HEK293 (cell line): ENCODE results near the gene WDR88.

Experiments
- BCL11A ChIP-seq: fragments of 450-650 bp; formaldehyde crosslinking; IDR thresholded peaks from 2 replicates; pipeline ENCODE4 v1.5.1; 2016; ENCODE audit warnings: low read depth, missing biosample characterization, missing genetic modification characterization
- EGR2 ChIP-seq: fragments of 450-650 bp; formaldehyde crosslinking; IDR thresholded peaks from 2 replicates; pipeline ENCODE4 v1.5.1; 2016; ENCODE audit warnings: low read depth, missing biosample characterization, missing genetic modification characterization
- KLF1 ChIP-seq: fragments of 450-650 bp; formaldehyde crosslinking; IDR thresholded peaks from 2 replicates; pipeline ENCODE4 v1.5.1; 2016; ENCODE audit warnings: missing biosample characterization, missing genetic modification characterization
- MZF1 ChIP-seq: fragments of 450-650 bp; formaldehyde crosslinking; IDR thresholded peaks from 2 replicates; pipeline ENCODE4 v1.5.1; 2017; ENCODE audit warnings: missing biosample characterization, missing genetic modification characterization, borderline replicate concordance
- PRDM6 ChIP-seq: fragments of 450-650 bp; formaldehyde crosslinking; IDR thresholded peaks from 2 replicates; pipeline ENCODE4 v1.5.1; 2017; ENCODE audit warnings: missing biosample characterization, missing genetic modification characterization
- RBAK ChIP-seq: fragments of 450-650 bp; formaldehyde crosslinking; IDR thresholded peaks from 2 replicates; pipeline ENCODE4 v1.5.1; 2016; ENCODE audit warnings: missing biosample characterization, missing genetic modification characterization
- YY2 ChIP-seq: fragments of 450-650 bp; formaldehyde crosslinking; IDR thresholded peaks from 2 replicates; pipeline ENCODE4 v1.5.1; 2016; ENCODE audit warnings: missing biosample characterization, missing genetic modification characterization
- ZBTB17 ChIP-seq: fragments of 450-650 bp; formaldehyde crosslinking; IDR thresholded peaks from 2 replicates; pipeline ENCODE4 v1.5.1; 2016; ENCODE audit warnings: missing biosample characterization, missing genetic modification characterization
- ZBTB26 ChIP-seq: fragments of 450-650 bp; formaldehyde crosslinking; optimal IDR thresholded peaks from 2 replicates; pipeline ENCODE3; 2016; ENCODE audit warnings: missing biosample characterization, mild to moderate bottlenecking, missing genetic modification characterization
- ZNF10 ChIP-seq: fragments of 450-650 bp; formaldehyde crosslinking; IDR thresholded peaks from 2 replicates; pipeline ENCODE4 v1.5.1; 2017; ENCODE audit warnings: missing biosample characterization, missing genetic modification characterization
- ZNF138 ChIP-seq: fragments of 450-650 bp; formaldehyde crosslinking; IDR thresholded peaks from 2 replicates; pipeline ENCODE4 v1.5.1; 2016; ENCODE audit warnings: missing biosample characterization, missing genetic modification characterization, borderline replicate concordance
- ZNF140 ChIP-seq: fragments of 450-650 bp; formaldehyde crosslinking; IDR thresholded peaks from 2 replicates; pipeline ENCODE4 v1.5.1; 2016; ENCODE audit warnings: missing biosample characterization, missing genetic modification characterization
- ZNF148 ChIP-seq: fragments of 450-650 bp; formaldehyde crosslinking; IDR thresholded peaks from 2 replicates; pipeline ENCODE4 v1.5.0; 2017; ENCODE audit warnings: missing biosample characterization, missing genetic modification characterization, borderline replicate concordance
- ZNF184 ChIP-seq: fragments of 450-650 bp; IDR thresholded peaks from 2 replicates; pipeline ENCODE4 v1.5.1; 2018; ENCODE audit warnings: missing biosample characterization, mild to moderate bottlenecking, missing genetic modification characterization
- ZNF202 ChIP-seq: fragments of 450-650 bp; formaldehyde crosslinking; IDR thresholded peaks from 2 replicates; pipeline ENCODE4 v1.5.1; 2016; ENCODE audit warnings: missing biosample characterization, missing genetic modification characterization, borderline replicate concordance
- ZNF221 ChIP-seq: fragments of 450-650 bp; formaldehyde crosslinking; IDR thresholded peaks from 2 replicates; pipeline ENCODE4 v1.5.1; 2017; ENCODE audit warnings: missing biosample characterization, missing genetic modification characterization, borderline replicate concordance
- ZNF248 ChIP-seq: fragments of 450-650 bp; formaldehyde crosslinking; IDR thresholded peaks from 2 replicates; pipeline ENCODE4 v1.5.1; 2017; ENCODE audit warnings: missing biosample characterization, missing genetic modification characterization
- ZNF292 ChIP-seq: fragments of 450-650 bp; formaldehyde crosslinking; IDR thresholded peaks from 2 replicates; pipeline ENCODE4 v1.5.1; 2016; ENCODE audit warnings: low read depth, missing biosample characterization, missing genetic modification characterization, borderline replicate concordance
- ZNF311 ChIP-seq: fragments of 450-650 bp; formaldehyde crosslinking; IDR thresholded peaks from 2 replicates; pipeline ENCODE4 v1.5.1; 2017; ENCODE audit warnings: missing biosample characterization, missing genetic modification characterization, borderline replicate concordance
- ZNF335 ChIP-seq: fragments of 450-650 bp; formaldehyde crosslinking; conservative IDR thresholded peaks from 2 replicates; pipeline ENCODE4 v1.5.1; 2016; ENCODE audit warnings: missing biosample characterization, missing genetic modification characterization
- ZNF350 ChIP-seq: fragments of 450-650 bp; formaldehyde crosslinking; IDR thresholded peaks from 2 replicates; pipeline ENCODE4 v1.5.0; 2017; ENCODE audit warnings: missing biosample characterization, mild to moderate bottlenecking, missing genetic modification characterization
- ZNF37A ChIP-seq: fragments of 450-650 bp; IDR thresholded peaks from 2 replicates; pipeline ENCODE4 v1.5.1; 2018; ENCODE audit warnings: missing biosample characterization, missing genetic modification characterization
- ZNF433 ChIP-seq: fragments of 450-650 bp; formaldehyde crosslinking; IDR thresholded peaks from 2 replicates; pipeline ENCODE4 v1.5.1; 2016; ENCODE audit warnings: missing biosample characterization, missing genetic modification characterization, low read depth
- ZNF449 ChIP-seq: fragments of 450-650 bp; formaldehyde crosslinking; IDR thresholded peaks from 2 replicates; pipeline ENCODE4 v1.5.1; 2017; ENCODE audit warnings: missing biosample characterization, mild to moderate bottlenecking, missing genetic modification characterization, moderate library complexity
- ZNF610 ChIP-seq: fragments of 450-650 bp; formaldehyde crosslinking; IDR thresholded peaks from 2 replicates; pipeline ENCODE4 v1.5.1; 2016; ENCODE audit warnings: missing biosample characterization, missing genetic modification characterization, borderline replicate concordance
- ZNF692 ChIP-seq: fragments of 450-650 bp; formaldehyde crosslinking; IDR thresholded peaks from 2 replicates; pipeline ENCODE4 v1.5.1; 2016; ENCODE audit warnings: missing biosample characterization, missing genetic modification characterization
- ZNF747 ChIP-seq: fragments of 450-650 bp; formaldehyde crosslinking; IDR thresholded peaks from 2 replicates; pipeline ENCODE4 v1.5.1; 2016; ENCODE audit warnings: missing biosample characterization, missing genetic modification characterization
- ZNF768 ChIP-seq: fragments of 450-650 bp; formaldehyde crosslinking; IDR thresholded peaks from 2 replicates; pipeline ENCODE4 v1.5.1; 2018; ENCODE audit warnings: missing biosample characterization, mild to moderate bottlenecking, missing genetic modification characterization
- ZNF792 ChIP-seq: fragments of 450-650 bp; formaldehyde crosslinking; IDR thresholded peaks from 2 replicates; pipeline ENCODE4 v1.5.1; 2016; ENCODE audit warnings: missing biosample characterization, missing genetic modification characterization
- ZSCAN18 ChIP-seq: fragments of 450-650 bp; formaldehyde crosslinking; IDR thresholded peaks from 2 replicates; pipeline ENCODE4 v1.5.1; 2016; ENCODE audit warnings: missing biosample characterization, missing genetic modification characterization

WDR88 gene

GRCh38 chr19:33175886-33176669 lies 44.2 kb downstream of the WDR88 start (continued):
- no peak for TF ChIP-seq ZNF248 (tag by site-specific recombination)
- TF ChIP-seq EGR2: no peak
- TF ChIP-seq PRDM6: no peak
- no peak for TF ChIP-seq ZNF768 (tag by site-specific recombination)
- TF ChIP-seq ZNF10 (tag by site-specific recombination): no peak
- TF ChIP-seq ZNF747 (tag by site-specific recombination): no peak
- no peak for TF ChIP-seq ZNF449 (tag by site-specific recombination)
- TF ChIP-seq ZNF292: no peak
- TF ChIP-seq ZNF350 (tag by site-specific recombination): no peak
- no peak for TF ChIP-seq ZNF202 (tag by site-specific recombination)
- 0 out of 2 replicates have a peak, but pooled peaks have one; percentile 19 for TF ChIP-seq ZNF792
- no peak for TF ChIP-seq RBAK (tag by site-specific recombination)
- TF ChIP-seq KLF1 (tag by site-specific recombination): no peak
- no peak for TF ChIP-seq ZNF140 (tag by site-specific recombination)
- TF ChIP-seq ZNF311: no peak
- no peak for TF ChIP-seq ZNF184 (tag by site-specific recombination)
- TF ChIP-seq ZNF692 (tag by site-specific recombination): peak; percentile 42
- no peak for TF ChIP-seq YY2
- TF ChIP-seq ZNF37A (tag by site-specific recombination): no peak
- TF ChIP-seq ZNF221 (tag by site-specific recombination): no peak
- TF ChIP-seq MZF1: no peak; the same call in 1 of the 2 replicates
- 0 out of 2 replicates have a peak, but pooled peaks have one; percentile 41 for TF ChIP-seq BCL11A
- TF ChIP-seq ZNF138: no peak
- no peak for TF ChIP-seq ZSCAN18
- no peak for TF ChIP-seq ZBTB26 (tag by site-specific recombination)
- no peak; the same call in 1 of the 2 replicates for TF ChIP-seq ZBTB17 (tag by site-specific recombination)
- TF ChIP-seq ZNF148 (tag by site-specific recombination): no peak
- TF ChIP-seq ZNF433 (tag by site-specific recombination): no peak
- no peak for TF ChIP-seq ZNF610
- no peak for TF ChIP-seq ZNF335 (tag by site-specific recombination)
